Heart left ventricle (tissue), 16 donors: ENCODE measurements around the gene PRSS57. TPM values are rescaled to one million over a fixed set of nuclear protein-coding genes. Genes with fewer than 3 reads are reported as not detected.

ENCODE experiments used
- ATAC-seq, 4 donors: fragments of 200-7000 bp; cut with Tn5 transposase; one replicate each; pipeline ENCODE4 v1.9.1; 2020 to 2022; ENCODE audit warnings: moderate library complexity in 4 of 4, mild to moderate bottlenecking in 3 of 4, moderate number of reproducible peaks in 1 of 4
- DNase-seq, 5 donors: peaks; one replicate each; pipeline ENCODE4 v3.0.0-alpha.2; 2020
- H3K27ac ChIP-seq, 12 donors: fragments of 200-600 bp; sonication (generic) in 4 of 12; one replicate each; pipeline versions ENCODE4 v1.5.0 to v1.8.0; 2016 to 2022; ENCODE audit warnings: mild to moderate bottlenecking in 2 of 12
- H3K27me3 ChIP-seq, 9 donors: fragments of 200-600 bp; sonication (generic) in 2 of 9; one replicate each; pipeline versions ENCODE4 v1.5.1 to v1.8.0; 2016 to 2022; ENCODE audit warnings: mild to moderate bottlenecking in 3 of 9
- H3K36me3 ChIP-seq, 9 donors: fragments of 200-600 bp; sonication (generic) in 2 of 9; one replicate each; pipeline versions ENCODE4 v1.5.0 to v1.8.0; 2018 to 2022; ENCODE audit warnings: mild to moderate bottlenecking in 2 of 9
- H3K4me1 ChIP-seq, 12 donors: fragments of 200-600 bp; sonication (generic) in 4 of 12; one replicate each; pipeline versions ENCODE4 v1.5.0 to v1.8.0; 2016 to 2022; ENCODE audit warnings: mild to moderate bottlenecking in 3 of 12
- H3K4me3 ChIP-seq, 12 donors: fragments of 200-600 bp; sonication (generic) in 4 of 12; one replicate each; pipeline versions ENCODE4 v1.5.0 to v1.8.0; 2017 to 2022; ENCODE audit warnings: mild to moderate bottlenecking in 9 of 12, moderate library complexity in 4 of 12
- H3K9me3 ChIP-seq, 12 donors: fragments of 200-600 bp; sonication (generic) in 4 of 12; one replicate each; pipeline versions ENCODE4 v1.5.0 to v1.8.0; 2016 to 2022; ENCODE audit warnings: mild to moderate bottlenecking in 1 of 12
- POLR2A ChIP-seq, 2 donors: fragments of 450-650 bp; IDR thresholded peaks; one replicate each; pipeline ENCODE4 v1.6.1; 2017; ENCODE audit warnings: antibody characterized with exemption in 2 of 2, mild to moderate bottlenecking in 2 of 2, moderate library complexity in 2 of 2
- WGBS, 4 donors: extraction: QIAGEN DNeasy Blood & Tissue Kit in 2 of 4; methylation state at CpG; one replicate each; pipeline versions ENCODE4 v1.1.5 to v1.1.7; 2013 to 2018; 5-methylcytosine and 5-hydroxymethylcytosine counted together
- intact Hi-C, 10 donors: fragments of 100-400 bp; cut with DNase I; formaldehyde crosslinking; loops; one replicate each; pipeline versions ENCODE4 v1.11.1 to v1.14.2; 2022
- polyA plus RNA-seq, 2 donors: library from polyadenylated mRNA; stranded (reverse); fragments of 200-250 nt; gene quantifications; one replicate each; pipeline ENCODE4 v1.2.3, GENCODE V29; 2013
- total RNA-seq, 9 donors: library from RNA; depleted of rRNA in 2 of 9; stranded (reverse); fragments of >200 nt in 2 of 9; fragmentation: NEBNext Ultra II Directional in 3 of 9; extraction: Animal tissue kit (Norgen Biotek cat#: 25700) in 3 of 9; gene quantifications; one replicate each; pipeline versions ENCODE4 v1.1.0 to v1.2.4, GENCODE V29; 2016 to 2023
- TF ChIP-seq, protein P1 (sequence below), 12 donors: fragments of 200-600 bp; sonication (generic) in 4 of 12; IDR thresholded peaks; one replicate each; pipeline versions ENCODE4 v1.5.0 to v1.8.0; 2018 to 2022; ENCODE audit warnings: antibody characterized with exemption in 12 of 12, mild to moderate bottlenecking in 5 of 12
- donor health status: ischemic (EF 13 %, LVEDD 7.1; RV severe dilation, severe dysfunction).
- donor health status: healthy with polysubstance abuse.
- donor health status: DM: no; HTN: yes; CAD: no.
- donor health status: DM: no; HTN: no; CAD: no.
- donor health status: ischemic (EF 25% LVEDD 6.9; RV normal size, moderate dysfunction).
- donor health status: ischemic (EF 25% LVEDD 5.7; RV mildly dilated, moderate dysfunction).
- donor health status: healthy.
- donor health status: DM: yes; HTN: yes; CAD: no.
- donor health status: ischemic (EF 35%, LVEDD 5.7; RV mildly dilated, moderate dysfunction).
- donor health status: nonischemic (EF 11% LVEDD 7.7; RV severe dilation, severe dysfunction).
- donor health status: DM: yes; HTN: yes; CAD: no.
- donor health status: PGD.
- donor health status: ischemic (EF 29% LVEDD 5.4; RV normal size, mild dysfunction).
- donor health status: nonischemic (EF 23%, LVEDD 6.1; RV moderate dilation, normal function).

The PRSS57 gene
- total and polyA plus RNA-seq, 11 donors = not detected

- peak in 3 of 4 donors; percentile 4 to 9 (median 7) for ATAC-seq
Observed at GRCh38 chr19:709196-709964, 14.1 kb upstream of the PRSS57 start.

GRCh38 chr19:708154-709143, 13.2 kb upstream of the PRSS57 start, which contains the start of gene PALM:
Gene PALM, plus strand, starts transcription at chr19:708935. Its CDS starts 212 bp downstream, at chr19:709147.
- Histone ChIP-seq H3K4me1 (peaks cover 0 to 42% (median 8%) of the 10 kb centered on the region in 12 donors), H3K4me3 (peak within 1 kb of the TSS; percentile 47 to 97 (median 77)), H3K27me3 (peaks cover 0 to 18% (median 0%) of the 10 kb centered on the region in 9 donors), H3K36me3 (no peaks in the 10 kb centered on the region), H3K27ac (peak within 1 kb of the TSS; percentile 61 to 96 (median 88)), H3K9me3 (peaks cover 0 to 9% (median 0%) of the 10 kb centered on the region in 12 donors)
- WGBS, 4 donors = 6 to 30% (median 17%) methylated on average over 18 to 84 of the region's 93 CpGs
- TF ChIP-seq, protein P1, sequence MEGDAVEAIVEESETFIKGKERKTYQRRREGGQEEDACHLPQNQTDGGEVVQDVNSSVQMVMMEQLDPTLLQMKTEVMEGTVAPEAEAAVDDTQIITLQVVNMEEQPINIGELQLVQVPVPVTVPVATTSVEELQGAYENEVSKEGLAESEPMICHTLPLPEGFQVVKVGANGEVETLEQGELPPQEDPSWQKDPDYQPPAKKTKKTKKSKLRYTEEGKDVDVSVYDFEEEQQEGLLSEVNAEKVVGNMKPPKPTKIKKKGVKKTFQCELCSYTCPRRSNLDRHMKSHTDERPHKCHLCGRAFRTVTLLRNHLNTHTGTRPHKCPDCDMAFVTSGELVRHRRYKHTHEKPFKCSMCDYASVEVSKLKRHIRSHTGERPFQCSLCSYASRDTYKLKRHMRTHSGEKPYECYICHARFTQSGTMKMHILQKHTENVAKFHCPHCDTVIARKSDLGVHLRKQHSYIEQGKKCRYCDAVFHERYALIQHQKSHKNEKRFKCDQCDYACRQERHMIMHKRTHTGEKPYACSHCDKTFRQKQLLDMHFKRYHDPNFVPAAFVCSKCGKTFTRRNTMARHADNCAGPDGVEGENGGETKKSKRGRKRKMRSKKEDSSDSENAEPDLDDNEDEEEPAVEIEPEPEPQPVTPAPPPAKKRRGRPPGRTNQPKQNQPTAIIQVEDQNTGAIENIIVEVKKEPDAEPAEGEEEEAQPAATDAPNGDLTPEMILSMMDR (IDR thresholded peaks at IDR 0.05) = peak in 8 of 12 donors; percentile 15 to 54 (median 39)
- no peak for TF ChIP-seq POLR2A (IDR thresholded peaks at IDR 0.05)
- intact Hi-C loops = loop anchor here in 1 of 10 donors (1.0 kb wide), 1 partner anchor 43 kb away; no protein-coding TSS in a partner anchor
- ATAC-seq = peak in 3 of 4 donors; percentile 8 to 15 (median 9)
- peak in 4 of 5 donors; percentile 47 to 75 (median 49) for DNase-seq

More at GRCh38 chr19:709196-709964, 14.1 kb upstream of the PRSS57 start:
- peaks cover 0 to 18% (median 0%) of the 10 kb centered on the region in 9 donors for H3K27me3 ChIP-seq
- no peaks in the 10 kb centered on the region for H3K36me3 ChIP-seq
- TF ChIP-seq POLR2A (IDR thresholded peaks at IDR 0.05) = no peak
- TF ChIP-seq, protein P1 (IDR thresholded peaks at IDR 0.05) = no peak
- H3K27ac ChIP-seq = peak overlapping the region; percentile 51 to 96 (median 88)
- intact Hi-C loops = no loop called here
- WGBS, 4 donors = 2 to 19% (median 11%) methylated on average over 5 to 78 of the region's 78 CpGs
- H3K9me3 ChIP-seq = peaks cover 0 to 9% (median 0%) of the 10 kb centered on the region in 12 donors
- peaks cover 0 to 33% (median 8%) of the 10 kb centered on the region in 12 donors for H3K4me1 ChIP-seq
- peak overlapping the region; percentile 47 to 97 (median 77) for H3K4me3 ChIP-seq
- no peak for DNase-seq

- ATAC-seq = no peak
- 22 to 37% (median 29%) methylated on average over 13 to 14 of the region's 14 CpGs for WGBS, 4 donors
- H3K27me3 ChIP-seq = peaks cover 0 to 16% (median 4%) of the 10 kb centered on the region in 9 donors
Observed at GRCh38 chr19:704447-704741, 9.1 kb upstream of the PRSS57 start.

More at GRCh38 chr19:704447-704741, 9.1 kb upstream of the PRSS57 start:
- no peaks in the 10 kb centered on the region for H3K36me3 ChIP-seq
- H3K27ac ChIP-seq = no peak overlapping the region
- peaks cover 0 to 31% (median 9%) of the 10 kb centered on the region in 12 donors for H3K4me1 ChIP-seq
- H3K9me3 ChIP-seq = peaks cover 0 to 9% (median 0%) of the 10 kb centered on the region in 12 donors
- TF ChIP-seq, protein P1 (IDR thresholded peaks at IDR 0.05) = no peak
- TF ChIP-seq POLR2A (IDR thresholded peaks at IDR 0.05) = no peak
- peak overlapping the region in 2 of 12 donors; percentile 8 to 38 for H3K4me3 ChIP-seq
- no peak for DNase-seq
- intact Hi-C loops = loop anchor here in 1 of 10 donors (5.0 kb wide), 1 partner anchor 38 kb away; no protein-coding TSS in a partner anchor
